Urothelium cell line (cell line): ENCODE data around the gene ERC1.
"Not testable (repeated sequence)": the region's sequence is repeated elsewhere in the genome, so short reads cannot be mapped to it uniquely, and the experiment has no call there.

Source experiments
- DNase-seq: peaks from one replicate; pipeline ENCODE4 v3.0.0; 2011; ENCODE audit warnings: low spot score, mixed read lengths
- FAIRE-seq: peaks from 2 replicates; lab custom pipeline; 2011; peaks lifted over from hg19 to GRCh38; lab: Jason Lieb, UNC

Gene ERC1

GRCh38 chr12:1117371-1117770, 126.3 kb downstream of the ERC1 start:
- no peak for DNase-seq
- FAIRE-seq: no peak

DNA sequence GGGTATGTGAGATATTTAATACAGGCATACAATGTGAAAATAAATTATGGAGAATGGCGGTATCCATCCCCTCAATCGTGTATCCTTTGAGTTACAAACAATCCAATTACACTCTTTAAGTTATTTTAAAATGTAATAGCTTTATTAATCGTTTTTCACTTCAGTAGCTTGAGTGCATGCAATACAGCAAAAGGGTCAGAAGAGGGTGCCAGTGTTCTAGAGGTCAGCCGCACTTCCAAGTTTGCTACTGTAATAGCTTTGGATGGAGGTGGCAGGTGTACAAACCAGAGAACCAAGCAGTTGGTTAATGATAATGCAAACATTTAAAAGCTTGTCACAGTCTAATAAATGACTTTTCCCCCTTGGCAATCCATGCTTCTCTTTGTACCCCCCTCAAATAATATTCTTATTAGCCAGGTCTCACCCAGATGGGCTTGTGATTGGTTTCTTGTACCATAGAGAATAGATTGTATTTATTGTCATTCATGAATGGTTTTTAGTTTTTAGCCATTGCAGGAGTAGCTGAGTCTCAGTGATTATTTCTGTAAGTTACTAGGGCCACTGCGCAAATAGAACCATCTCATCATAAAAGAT, 127.0 kb downstream of the ERC1 start:
- peak; percentile 58 for DNase-seq
- FAIRE-seq: peak; percentile 66

DNA sequence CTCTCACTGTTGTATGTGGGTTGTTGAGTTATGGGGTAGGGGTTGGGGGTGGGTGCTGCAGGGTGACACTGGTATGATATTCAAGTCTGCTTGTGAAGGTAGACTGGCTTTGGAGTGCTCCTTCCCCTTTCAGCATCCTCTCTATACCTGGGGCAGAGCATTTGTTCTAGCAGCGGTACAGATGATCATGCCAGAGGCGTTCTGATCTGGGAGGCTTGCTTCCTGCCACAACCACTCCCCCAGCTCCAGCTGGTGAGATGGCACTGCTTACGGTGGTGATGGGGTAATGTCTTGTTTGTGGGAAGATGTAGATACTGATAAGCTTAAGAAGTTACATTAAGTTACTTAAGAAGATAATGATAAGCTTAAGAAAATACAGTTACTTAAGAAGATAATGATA, 131.8 kb downstream of the ERC1 start:
- FAIRE-seq (no peak), DNase-seq (no peak)

GRCh38 chr12:1126091-1126490, 135.1 kb downstream of the ERC1 start:
- FAIRE-seq: no peak
- no peak for DNase-seq

DNA sequence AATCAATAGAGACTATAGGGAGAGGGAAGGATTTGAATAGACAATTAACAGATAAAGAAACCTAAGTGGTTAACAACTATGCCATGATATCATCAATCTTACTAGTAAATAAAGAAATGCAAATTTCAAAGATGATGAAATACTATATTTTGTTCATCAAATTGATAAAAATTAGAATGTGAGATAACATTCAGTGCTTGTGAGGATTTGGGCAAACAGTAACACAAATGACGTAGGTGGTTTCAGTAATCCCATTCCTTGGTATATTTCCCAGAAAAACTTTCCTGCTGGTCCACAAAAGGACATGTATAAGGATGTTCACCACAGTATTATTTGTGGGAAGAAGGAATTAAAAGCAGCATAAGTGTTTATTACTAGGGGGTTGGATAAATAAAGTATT, 136.0 kb downstream of the ERC1 start:
- no peak for FAIRE-seq
- no peak for DNase-seq

GRCh38 chr12:1130164-1130563, 139.1 kb downstream of the ERC1 start:
- FAIRE-seq (no peak), DNase-seq (no peak)

GRCh38 chr12:1130571-1130970, 139.5 kb downstream of the ERC1 start:
- no peak for DNase-seq
- FAIRE-seq: peak; percentile 50

- FAIRE-seq (no peak), DNase-seq (no peak)
These were observed 140.8 kb downstream of the ERC1 start for GRCh38 chr12:1131811-1132224.

DNA sequence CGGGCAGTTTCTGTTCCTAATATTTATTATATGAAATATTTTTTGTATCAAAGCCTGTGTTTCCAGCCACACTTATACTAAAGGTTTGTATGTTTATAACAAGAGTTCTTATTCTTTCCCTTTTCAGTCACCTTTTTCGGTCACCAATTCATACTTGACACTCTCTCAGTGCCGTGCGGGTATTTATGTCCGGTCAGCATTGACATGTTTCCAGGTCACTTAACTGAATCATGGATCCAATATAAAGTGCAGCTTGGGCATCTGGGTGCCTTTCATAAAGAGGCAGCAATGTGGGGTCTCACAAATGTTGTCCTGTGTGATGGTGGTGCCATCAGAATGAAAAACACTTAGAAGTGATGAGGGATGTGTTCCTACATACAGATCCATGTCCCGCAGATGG, 141.3 kb downstream of the ERC1 start:
- DNase-seq: no peak
- no peak for FAIRE-seq

DNA sequence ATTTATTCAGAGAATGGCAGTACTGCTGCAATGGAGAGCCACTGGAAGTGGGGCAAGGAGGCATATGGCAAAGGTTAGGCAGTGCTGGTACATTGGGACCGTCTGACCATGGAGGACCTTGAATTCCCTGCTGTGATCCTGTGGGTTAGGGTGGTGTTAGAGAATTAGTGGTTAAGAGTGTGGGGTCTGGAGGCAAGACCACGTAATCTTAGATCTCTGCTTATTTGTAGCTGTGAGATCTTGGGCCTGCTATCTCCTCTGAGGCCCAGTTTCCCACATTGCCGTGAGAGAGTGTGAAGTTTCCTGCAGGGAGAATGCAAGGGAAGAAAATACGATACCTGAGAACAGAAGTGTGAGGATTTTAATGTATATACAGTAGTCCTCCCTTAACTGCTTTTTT, 147.7 kb downstream of the ERC1 start:
- FAIRE-seq (no peak), DNase-seq (no peak)

GRCh38 chr12:1146758-1147157, 155.7 kb downstream of the ERC1 start:
- not testable (repeated sequence) for DNase-seq, FAIRE-seq

- FAIRE-seq (no peak), DNase-seq (no peak)
These were observed 156.8 kb downstream of the ERC1 start for GRCh38 chr12:1147821-1148220.

- no peak for FAIRE-seq
- DNase-seq: no peak
These were observed 166.0 kb downstream of the ERC1 start for GRCh38 chr12:1157046-1157445.

- DNase-seq (no peak), FAIRE-seq (no peak)
These were observed 170.2 kb downstream of the ERC1 start for GRCh38 chr12:1161197-1161596.

GRCh38 chr12:1162081-1162760, 171.2 kb downstream of the ERC1 start:
- FAIRE-seq (no peak), DNase-seq (no peak)

DNA sequence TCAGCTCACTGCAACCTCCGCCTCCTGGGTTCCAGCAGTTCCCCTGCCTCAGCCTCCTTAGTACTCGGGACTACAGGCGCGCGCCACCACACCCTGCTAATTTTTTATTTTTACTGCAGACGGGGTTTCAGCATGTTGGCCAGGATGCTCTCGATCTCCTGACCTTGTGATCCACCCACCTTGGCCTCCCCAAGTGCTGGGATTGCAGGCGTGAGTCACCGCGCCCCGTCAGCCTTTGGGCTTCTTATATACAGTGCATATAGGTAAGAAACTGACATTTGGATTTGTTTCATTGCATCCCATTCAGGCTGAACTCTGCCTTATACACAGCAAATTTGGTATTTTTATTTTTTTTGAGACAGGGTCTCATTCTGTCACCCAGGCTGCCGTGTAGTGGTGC, 176.8 kb downstream of the ERC1 start:
- DNase-seq: no peak
- no peak for FAIRE-seq

DNA sequence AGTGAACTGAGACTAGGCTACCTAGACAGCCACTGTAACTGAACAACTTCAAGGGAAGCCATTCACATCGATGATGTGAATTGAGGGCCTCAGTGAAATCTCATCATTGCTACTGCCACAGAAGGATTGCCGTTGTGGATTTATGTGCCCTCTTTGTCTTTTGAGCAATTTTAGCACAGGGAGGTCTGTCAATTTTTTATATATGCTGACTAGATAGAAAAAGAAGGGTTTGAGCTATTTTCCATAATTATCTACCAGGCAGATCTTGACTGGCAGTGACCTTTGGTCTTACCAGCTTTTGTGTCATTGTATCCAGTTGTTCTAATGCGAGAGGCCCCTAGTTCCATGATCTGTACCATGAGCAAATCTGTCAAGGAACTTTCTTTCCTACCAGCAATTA, 179.4 kb downstream of the ERC1 start:
- FAIRE-seq: no peak
- no peak for DNase-seq

DNA sequence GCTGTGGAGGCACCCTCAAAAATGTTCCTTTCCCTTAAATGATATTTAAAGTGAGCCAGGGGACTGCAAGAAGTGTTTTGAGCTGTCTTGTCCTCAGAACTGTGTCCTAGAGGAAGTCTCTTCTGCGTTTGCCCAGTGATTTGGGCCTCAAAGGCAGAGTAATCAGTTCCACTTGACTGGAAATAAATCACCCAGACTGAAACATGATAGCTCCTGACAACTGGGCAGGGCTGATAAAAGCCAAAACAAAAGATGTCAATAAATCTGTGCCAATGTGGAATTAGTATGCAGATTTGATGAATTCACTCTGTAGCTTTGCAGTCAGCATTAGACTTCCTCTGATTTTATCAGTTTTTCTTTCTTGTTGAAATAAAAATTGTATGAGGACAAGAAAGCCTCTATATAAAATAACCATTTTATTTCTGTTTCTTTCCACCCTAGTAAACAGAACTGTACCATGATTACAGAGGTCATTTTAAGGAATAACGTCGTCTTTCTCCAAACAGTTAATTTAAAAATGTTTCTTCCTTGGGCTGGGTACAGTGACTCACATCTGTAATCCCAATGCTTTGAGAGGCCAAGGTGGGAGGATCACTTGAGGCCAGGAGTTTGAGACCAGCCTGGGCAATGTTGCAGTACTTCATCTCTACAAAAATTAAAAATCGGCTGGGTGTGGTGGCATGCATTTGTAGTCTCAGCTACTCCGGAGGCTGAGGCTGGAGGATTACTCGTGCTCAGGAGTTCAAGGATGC, 180.8 kb downstream of the ERC1 start:
- DNase-seq (no peak), FAIRE-seq (no peak)

GRCh38 chr12:1173781-1174617, 183.0 kb downstream of the ERC1 start:
- DNase-seq (no peak), FAIRE-seq (peak; percentile 67)

- FAIRE-seq: no peak
- DNase-seq: no peak
These were observed 183.6 kb downstream of the ERC1 start for GRCh38 chr12:1174659-1175058.

- DNase-seq (no peak), FAIRE-seq (no peak)
These were observed 185.2 kb downstream of the ERC1 start for GRCh38 chr12:1176191-1176590.
